Lower lobe of right lung (tissue), 2 donors: Measurements from ENCODE around the gene CASKIN2. TPM values are rescaled to one million over a fixed set of nuclear protein-coding genes. Genes with fewer than 3 reads are reported as not detected.

Experiments
- ATAC-seq, 2 donors: fragments of 200-7000 bp; cut with Tn5 transposase; one replicate each; pipeline ENCODE4 v1.9.1; 2020 to 2022; ENCODE audit warnings: mild to moderate bottlenecking in 2 of 2, moderate library complexity in 2 of 2
- DNase-seq: peaks from one replicate; pipeline ENCODE4 v3.0.0-alpha.2; 2020
- H3K27ac ChIP-seq: fragments of 200-600 bp; one replicate; pipeline ENCODE4 v1.8.0; 2022
- H3K27me3 ChIP-seq: fragments of 200-600 bp; one replicate; pipeline ENCODE4 v1.8.0; 2022; ENCODE audit warnings: low read depth
- H3K36me3 ChIP-seq: fragments of 200-600 bp; one replicate; pipeline ENCODE4 v1.8.0; 2022; ENCODE audit warnings: mild to moderate bottlenecking
- H3K4me1 ChIP-seq: fragments of 200-600 bp; one replicate; pipeline ENCODE4 v1.8.0; 2022
- H3K4me3 ChIP-seq: fragments of 200-600 bp; one replicate; pipeline ENCODE4 v1.8.0; 2022; ENCODE audit warnings: mild to moderate bottlenecking
- H3K9me3 ChIP-seq: fragments of 200-600 bp; one replicate; pipeline ENCODE4 v1.8.0; 2022
- CTCF ChIP-seq: fragments of 200-600 bp; IDR thresholded peaks from one replicate; pipeline ENCODE4 v1.8.0; 2022; ENCODE audit warnings: antibody characterized with exemption, mild to moderate bottlenecking
- intact Hi-C: fragments of 100-400 bp; cut with DNase I; formaldehyde crosslinking; loops from one replicate; pipeline ENCODE4 v1.11.0; 2022
- total RNA-seq: library from RNA; stranded (reverse); fragmentation: NEBNext Ultra II Directional; extraction: Animal tissue kit (Norgen Biotek cat#: 25700); gene quantifications from one replicate; pipeline ENCODE4 v1.2.1, GENCODE V29; 2021
- donor health status: DM: no; HTN: yes; CAD: no; lungs with severe emphysema.

CASKIN2 gene
- total RNA-seq, 1 donor from 2014 or later = 68.8 TPM

DNA sequence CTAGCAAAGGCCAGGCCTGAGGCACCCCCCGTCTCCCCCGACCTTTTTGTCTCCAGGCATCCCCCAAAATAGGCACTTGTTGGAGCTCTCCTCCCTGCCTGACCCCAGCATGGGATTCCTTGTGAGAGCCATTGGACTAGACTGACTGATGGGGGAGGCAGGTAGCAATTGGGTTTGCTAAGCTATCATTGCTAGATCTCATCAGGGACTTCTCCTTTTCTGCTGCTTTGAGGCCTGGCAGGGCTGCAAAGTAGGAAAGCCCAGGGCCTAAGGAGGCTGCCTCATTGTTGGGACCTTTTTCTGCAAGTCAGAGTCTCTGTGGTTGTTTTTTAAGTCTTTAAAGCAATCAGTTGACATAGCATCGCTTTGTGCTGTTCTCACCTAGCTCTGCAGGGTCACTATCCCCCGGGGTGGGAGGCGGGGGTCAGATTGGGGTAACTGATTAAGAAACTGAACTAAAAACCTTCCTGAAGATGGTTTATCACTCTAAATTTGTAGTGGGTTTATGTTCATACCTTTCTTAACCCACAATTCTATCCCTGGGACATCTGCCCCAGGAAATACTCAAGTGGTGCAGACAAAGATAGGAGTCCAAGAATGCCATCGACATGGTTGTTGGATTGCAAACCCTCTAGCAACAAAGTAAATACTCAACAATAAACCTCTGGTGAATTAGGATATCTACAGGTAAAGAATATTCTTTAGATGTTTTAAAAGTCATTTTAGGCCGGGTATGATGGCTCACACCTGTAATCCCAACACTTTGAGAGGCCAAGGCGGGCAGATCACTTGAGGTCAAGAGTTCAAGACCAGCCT is 38.2 kb upstream of the CASKIN2 start:
- DNase-seq = no peak
- no peaks in the 10 kb centered on the region for H3K36me3 ChIP-seq
- H3K27me3 ChIP-seq = no peaks in the 10 kb centered on the region
- no peak for TF ChIP-seq CTCF
- no peaks in the 10 kb centered on the region for H3K9me3 ChIP-seq
- H3K4me1 ChIP-seq = peaks cover 27% of the 10 kb centered on the region
- H3K4me3 ChIP-seq = no peak overlapping the region
- peak overlapping the region; percentile 33 for H3K27ac ChIP-seq
- intact Hi-C loops = no loop called here
- no peak for ATAC-seq

DNA sequence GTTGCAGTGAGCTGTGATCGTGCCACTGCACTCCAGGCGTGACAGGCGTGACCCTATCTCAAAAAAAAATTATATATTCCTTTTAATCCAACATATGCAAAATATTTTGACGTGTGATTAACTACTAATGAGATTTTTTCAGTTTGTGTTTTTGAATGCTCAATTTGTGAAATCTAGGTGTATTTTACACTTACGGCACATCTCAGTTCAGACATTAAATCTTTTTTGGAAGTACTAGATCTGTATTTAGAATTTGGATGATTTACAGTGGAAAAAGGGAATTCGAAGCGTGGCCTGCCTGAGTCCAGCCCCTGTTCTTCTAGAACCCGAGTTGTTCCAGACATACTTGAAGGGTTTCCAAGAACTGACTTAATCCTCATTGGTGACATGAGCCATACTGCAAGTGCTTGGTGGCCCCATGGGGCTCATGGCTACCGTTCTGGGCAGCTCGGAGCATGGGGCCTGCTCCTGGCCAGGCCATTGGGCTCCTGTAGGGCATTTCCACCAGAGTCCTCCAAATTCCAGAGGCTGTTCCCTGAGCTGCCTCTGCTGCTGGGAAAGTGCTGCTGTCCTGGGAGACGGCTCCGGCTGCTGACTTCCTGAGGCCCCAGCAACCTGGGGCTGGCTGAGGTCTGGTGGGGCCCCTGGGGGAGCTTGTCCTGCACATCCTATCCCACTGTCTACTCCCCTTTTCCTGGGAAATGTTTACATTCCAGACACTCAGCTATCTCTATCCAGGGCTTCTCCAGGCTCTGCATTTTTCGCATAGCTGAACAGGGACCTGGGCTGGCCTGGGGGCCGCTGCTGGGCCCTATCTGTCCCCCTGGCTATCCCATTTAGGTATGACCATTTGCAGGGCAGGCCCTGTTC is 37.3 kb upstream of the CASKIN2 start:
- Histone ChIP-seq H3K36me3 (no peaks in the 10 kb centered on the region), H3K4me1 (peaks cover 21% of the 10 kb centered on the region), H3K27ac (peak overlapping the region; percentile 33), H3K4me3 (no peak overlapping the region), H3K27me3 (no peaks in the 10 kb centered on the region), H3K9me3 (no peaks in the 10 kb centered on the region)
- no peak for TF ChIP-seq CTCF
- ATAC-seq (no peak), DNase-seq (no peak)
- intact Hi-C loops = no loop called here

DNA sequence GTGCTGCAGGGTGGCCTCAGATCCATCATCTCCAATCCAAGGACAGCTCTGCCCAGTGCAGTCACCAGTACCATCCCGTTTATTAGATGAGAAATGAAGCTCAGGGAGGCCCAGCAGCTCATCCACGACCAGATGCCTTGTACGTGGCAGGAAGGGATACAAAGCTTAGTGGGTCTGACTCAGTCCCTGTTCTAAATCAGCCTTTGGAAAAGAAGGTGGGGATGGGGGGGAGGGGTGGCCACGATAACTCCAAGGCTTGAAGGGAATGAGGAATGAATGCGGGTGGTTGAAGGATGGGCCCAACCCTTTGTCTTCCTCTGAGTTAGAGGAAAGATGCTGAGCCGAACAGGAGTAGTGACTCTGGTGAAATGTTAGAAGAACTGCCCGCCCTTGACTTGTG is 35.9 kb upstream of the CASKIN2 start:
- ATAC-seq (no peak), DNase-seq (no peak)
- H3K4me3 ChIP-seq = no peak overlapping the region
- H3K27me3 ChIP-seq = no peaks in the 10 kb centered on the region
- H3K9me3 ChIP-seq = no peaks in the 10 kb centered on the region
- intact Hi-C loops = no loop called here
- H3K36me3 ChIP-seq = no peaks in the 10 kb centered on the region
- H3K4me1 ChIP-seq = peaks cover 12% of the 10 kb centered on the region
- TF ChIP-seq CTCF = no peak
- H3K27ac ChIP-seq = no peak overlapping the region

GRCh38 chr17:75550139-75550465 is 34.8 kb upstream of the CASKIN2 start:
- H3K36me3 ChIP-seq = no peaks in the 10 kb centered on the region
- no peak for DNase-seq
- H3K27me3 ChIP-seq = no peaks in the 10 kb centered on the region
- H3K9me3 ChIP-seq = no peaks in the 10 kb centered on the region
- peak; percentile 45 to 53 for ATAC-seq
- no peak for TF ChIP-seq CTCF
- intact Hi-C loops = no loop called here
- H3K4me1 ChIP-seq = peaks cover 12% of the 10 kb centered on the region
- no peak overlapping the region for H3K4me3 ChIP-seq
- peak overlapping the region; percentile 91 for H3K27ac ChIP-seq

DNA sequence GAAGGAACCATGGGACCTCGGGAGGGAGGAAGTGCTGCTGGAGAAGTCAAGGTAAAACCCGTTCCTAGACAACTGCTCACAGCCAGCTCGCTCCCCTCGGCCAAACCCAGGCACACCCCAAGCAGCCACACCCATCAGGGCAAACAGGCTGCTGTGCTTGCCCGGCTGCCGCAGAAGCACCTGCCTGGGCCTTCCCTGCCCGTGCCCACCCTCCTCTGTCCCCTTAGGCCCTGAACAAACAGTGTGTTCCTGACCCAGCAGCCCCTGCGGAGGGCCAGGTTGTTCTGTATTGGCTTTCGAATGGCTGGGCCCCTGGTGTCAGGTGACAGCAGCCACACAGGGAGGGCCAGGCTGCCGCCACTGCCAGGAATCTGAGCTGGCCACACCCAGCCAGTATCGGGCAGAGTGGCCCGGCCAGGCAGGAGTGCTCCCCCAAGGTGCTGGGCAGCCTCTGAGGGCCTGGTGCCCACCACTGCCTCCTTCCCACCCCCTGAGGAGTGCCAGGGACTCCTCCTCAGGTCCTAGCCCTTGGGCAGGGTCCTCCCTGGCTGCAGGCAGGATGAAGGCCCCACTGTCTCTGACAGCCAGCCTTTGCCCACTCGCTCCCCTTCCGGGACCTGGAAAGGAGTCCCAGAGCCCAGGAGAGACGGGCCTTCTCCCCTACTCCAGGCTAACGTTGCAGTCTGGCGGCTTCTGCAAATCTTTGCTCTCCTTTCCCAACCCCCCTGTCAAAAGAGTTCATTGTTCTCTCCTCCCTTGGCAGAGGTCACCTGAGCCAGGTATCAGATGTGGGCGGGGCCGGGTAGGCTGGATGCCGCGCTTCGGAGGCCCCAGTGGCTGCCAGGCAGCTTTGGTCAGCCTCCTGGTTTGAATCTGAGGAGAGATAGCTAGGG is 34.2 kb upstream of the CASKIN2 start:
- H3K27ac ChIP-seq = peak overlapping the region; percentile 91
- ATAC-seq (peak; percentile 96), DNase-seq (peak; percentile 92)
- peak overlapping the region; percentile 27 for H3K4me3 ChIP-seq
- no peaks in the 10 kb centered on the region for H3K27me3 ChIP-seq
- H3K36me3 ChIP-seq = no peaks in the 10 kb centered on the region
- no peaks in the 10 kb centered on the region for H3K9me3 ChIP-seq
- intact Hi-C loops = no loop called here
- H3K4me1 ChIP-seq = peaks cover 12% of the 10 kb centered on the region
- TF ChIP-seq CTCF = no peak
